GM21528 (cell line): ENCODE measurements around the gene RASSF9.

Experiments used
- ATAC-seq: cut with Tn5 transposase; IDR thresholded peaks from one replicate; pipeline ENCODE4 v1.9.1; 2021; ENCODE audit warnings: mild to moderate bottlenecking, moderate library complexity; ENCODE audit not compliant: unreplicated experiment, low FRiP score

RASSF9 gene

GRCh38 chr12:85759091-85759490 is 77.1 kb downstream of the RASSF9 start:
- no peak for ATAC-seq

- ATAC-seq: no peak
These were observed 80.4 kb downstream of the RASSF9 start for GRCh38 chr12:85755760-85756159.
